Activated CD4-positive, alpha-beta T cell treated with anti-CD3 and anti-CD28 coated beads, Interleukin-2, amount 50 U/mL, for 16 hours (primary cell): ENCODE data around the gene ERO1B.

Experiments used
- DNase-seq: peaks from one replicate; pipeline ENCODE4 v3.0.0-alpha.2; 2020

ERO1B gene

DNA sequence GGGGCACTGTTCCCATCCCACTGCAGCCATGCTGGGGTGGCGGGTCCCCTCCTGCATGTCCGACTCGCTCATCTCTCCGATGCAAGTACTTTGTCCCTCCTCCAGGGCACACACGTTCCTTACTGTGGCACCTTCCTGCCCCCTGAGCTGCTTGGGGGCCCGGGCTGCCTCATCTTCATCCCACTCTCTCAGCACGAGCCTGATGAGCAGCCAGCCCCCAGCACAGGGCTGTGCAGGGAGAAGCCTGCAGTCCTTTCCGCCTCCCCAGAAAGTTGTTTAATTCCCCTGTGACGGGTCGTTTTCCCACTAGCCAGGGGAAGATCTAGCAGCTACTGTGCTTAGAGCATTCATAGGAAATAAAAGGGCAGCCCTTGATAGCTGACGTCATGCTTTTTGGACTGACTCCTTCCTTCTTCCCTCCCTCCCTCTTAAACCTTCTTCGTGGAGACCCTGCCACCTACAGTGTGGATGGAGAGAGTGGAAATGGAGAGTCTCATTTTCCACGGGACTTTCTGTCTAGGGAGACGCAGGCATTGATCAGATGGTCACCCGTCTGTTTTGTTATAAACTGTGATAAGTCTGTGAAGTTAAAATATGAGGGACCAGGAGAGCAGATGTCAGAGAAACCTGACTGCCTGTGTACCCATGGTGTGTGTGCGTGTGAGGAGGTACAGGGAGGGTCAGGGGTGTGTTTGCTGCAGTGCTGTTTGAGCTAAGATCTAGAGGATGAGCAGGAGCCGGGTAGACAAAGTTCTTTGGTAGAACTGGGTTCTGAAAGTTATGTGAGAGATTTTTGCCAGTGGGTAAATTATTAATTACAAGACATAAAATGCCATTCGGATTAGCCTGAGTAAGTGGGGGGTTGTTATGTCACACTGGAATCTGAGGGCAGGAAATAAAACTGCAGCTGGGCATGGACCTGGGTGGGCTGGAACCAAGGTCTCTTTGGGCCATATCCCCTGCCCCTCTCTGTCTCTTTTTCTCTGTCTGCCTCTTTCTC, 105.1 kb downstream of the ERO1B start:
- no peak for DNase-seq

GRCh38 chr1:236175642-236176336, 106.0 kb downstream of the ERO1B start:
- no peak for DNase-seq

- no peak for DNase-seq
Observed at GRCh38 chr1:236173174-236173767, 108.5 kb downstream of the ERO1B start.

DNA sequence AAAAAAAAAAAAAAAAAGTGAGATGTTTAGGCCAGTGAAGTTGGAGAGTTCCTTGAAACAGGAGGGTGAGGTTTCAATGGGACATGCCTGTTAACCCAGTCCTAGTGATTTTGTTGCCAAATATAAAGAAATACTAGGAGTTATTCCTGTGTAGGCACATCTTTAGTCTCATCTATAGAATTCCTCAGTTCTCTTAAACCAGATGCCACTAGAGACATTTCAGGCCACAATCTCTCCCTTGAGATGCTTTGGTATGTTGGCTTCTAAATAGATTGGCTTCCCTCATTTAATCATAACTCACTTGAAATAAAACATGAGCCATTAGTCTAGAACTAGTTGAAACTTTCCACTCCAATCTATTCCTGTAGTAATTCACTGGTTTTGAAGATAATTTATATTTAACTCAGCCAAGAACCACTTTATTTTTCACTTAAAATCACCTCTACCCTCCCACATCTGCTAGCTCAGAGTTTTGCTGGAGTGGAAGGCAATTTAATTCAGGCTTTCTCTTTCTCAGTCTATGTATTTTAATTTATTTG, 109.6 kb downstream of the ERO1B start:
- DNase-seq = no peak

GRCh38 chr1:236168716-236169429, 112.9 kb downstream of the ERO1B start:
- DNase-seq = peak; percentile 29

DNA sequence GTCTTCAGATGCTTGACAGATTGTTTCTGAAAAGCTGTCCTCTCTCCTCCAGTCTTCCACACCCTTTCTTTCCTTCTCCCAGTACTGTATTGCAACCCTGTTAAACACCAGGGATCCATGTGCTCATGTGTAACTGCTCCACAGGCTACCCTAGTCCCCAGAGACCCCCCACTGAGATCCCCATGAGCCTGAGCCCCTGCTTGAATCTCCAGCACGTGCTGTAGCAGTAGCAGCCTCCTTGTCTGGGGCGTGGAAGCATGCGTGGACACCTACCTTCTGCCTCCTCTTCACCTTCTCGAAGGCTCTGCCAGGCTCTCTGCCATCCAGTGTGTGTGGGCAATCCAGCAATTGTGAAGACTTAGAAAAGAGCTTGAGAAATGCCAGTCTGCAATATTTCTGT, 114.2 kb downstream of the ERO1B start:
- no peak for DNase-seq

DNA sequence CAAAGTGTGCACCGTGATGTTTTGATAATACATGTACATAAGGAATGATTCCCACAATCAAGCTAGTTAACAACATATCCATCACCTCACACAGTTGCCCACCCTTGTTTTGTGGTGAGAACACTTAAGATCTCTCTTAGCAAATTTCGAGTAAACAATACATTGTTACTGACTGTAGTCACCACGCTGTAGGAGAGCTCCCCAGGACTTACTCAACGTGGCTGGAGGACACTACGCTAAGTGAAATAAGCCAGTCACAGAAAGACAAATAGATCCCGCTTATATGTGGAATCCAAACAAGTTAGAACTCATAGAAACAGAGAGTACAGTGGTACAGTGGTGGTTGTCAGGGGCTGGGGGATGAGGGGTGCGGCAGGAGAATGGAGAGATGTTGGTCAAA, 114.6 kb downstream of the ERO1B start:
- DNase-seq = no peak

DNA sequence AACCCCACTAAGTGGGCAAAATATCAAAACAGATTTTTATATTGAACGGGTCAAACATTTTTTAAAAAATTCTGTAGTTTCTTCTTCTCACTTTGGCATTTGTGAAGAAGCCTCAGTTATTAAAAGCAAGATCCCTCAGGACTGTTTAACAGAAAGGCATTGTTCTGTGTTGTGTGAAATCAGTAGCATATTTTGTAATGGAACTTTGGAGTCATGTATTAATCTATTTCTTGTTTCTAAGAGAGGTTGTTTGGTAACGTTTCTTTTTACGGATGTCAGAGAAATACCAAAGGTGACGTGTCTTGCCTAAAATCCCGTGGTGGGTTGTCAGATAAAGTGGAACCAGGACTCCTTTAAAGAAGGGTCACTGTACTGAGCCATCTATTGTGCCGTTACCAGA, 115.7 kb downstream of the ERO1B start:
- no peak for DNase-seq
